H1 (cell line): ENCODE results near the gene LY6G6C. TPM values are rescaled to one million over a fixed set of nuclear protein-coding genes. Genes with fewer than 3 reads are reported as not detected.
A peak's percentile ranks its signal among the peaks of the same experiment; 100 is the strongest.

ENCODE experiments used
- CTCF ChIA-PET: fragments of 300-600 bp; sonication (Branson Sonifier 250); formaldehyde crosslinking; loops from one replicate; lab custom pipeline; 2021; ENCODE audit not compliant: partially characterized antibody; lab: Charles Lee
- POLR2A ChIA-PET: fragments of 300-600 bp; sonication (Branson Sonifier 250); formaldehyde crosslinking; loops from one replicate; lab custom pipeline; 2021; ENCODE audit warnings: inconsistent platforms; ENCODE audit not compliant: partially characterized antibody; lab: Charles Lee
- DNase-seq, 2 experiments: peaks; one replicate each; pipeline versions ENCODE4 v3.0.0 to v3.0.0-alpha.2; 2010 to 2022; ENCODE audit warnings: low spot score in 2 of 2, low read depth in 1 of 2, mixed read lengths in 1 of 2
- FAIRE-seq: peaks from 2 replicates; lab custom pipeline; 2011; peaks lifted over from hg19 to GRCh38; lab: Jason Lieb, UNC
- H2AFZ ChIP-seq: 2 replicates; pipeline ENCODE4 v1.8.1; 2012; ENCODE audit warnings: low read length, inconsistent platforms
- H2AK5ac ChIP-seq: 2 replicates; pipeline ENCODE4 v1.6.1; 2013; ENCODE audit warnings: low read depth, low read length
- H2BK120ac ChIP-seq: replicated peaks from 2 replicates; pipeline ENCODE3; 2013; ENCODE audit warnings: low read depth, low read length, inconsistent platforms
- H2BK12ac ChIP-seq: 2 replicates; pipeline ENCODE4 v1.6.1; 2013; ENCODE audit warnings: low read depth, low read length
- H2BK15ac ChIP-seq: 2 replicates; pipeline ENCODE4 v1.6.1; 2013; ENCODE audit warnings: low read length
- H2BK20ac ChIP-seq: 2 replicates; pipeline ENCODE4 v1.6.1; 2013; ENCODE audit warnings: low read length
- H2BK5ac ChIP-seq: 2 replicates; pipeline ENCODE4 v1.6.1; 2013; ENCODE audit warnings: low read depth, low read length
- H3K14ac ChIP-seq: 2 replicates; pipeline ENCODE4 v1.6.1; 2013; ENCODE audit warnings: inconsistent platforms; ENCODE audit not compliant: insufficient read length
- H3K18ac ChIP-seq: 2 replicates; pipeline ENCODE4 v1.6.1; 2013; ENCODE audit warnings: low read length; ENCODE audit errors: extremely low read depth
- H3K23ac ChIP-seq: 2 replicates; pipeline ENCODE4 v1.6.1; 2013; ENCODE audit warnings: inconsistent platforms; ENCODE audit not compliant: insufficient read length
- H3K23me2 ChIP-seq: 2 replicates; pipeline ENCODE4 v1.6.1; 2013; ENCODE audit warnings: low read depth, low read length
- H3K27ac ChIP-seq: 2 replicates; pipeline ENCODE4 v1.6.1; 2011; ENCODE audit warnings: low read depth, low read length, inconsistent platforms
- H3K27me3 ChIP-seq, 4 experiments: replicated peaks in 1 of 4; 1 replicate in 1 of 4; 2 replicates in 3 of 4; pipeline versions ENCODE4 v1.6.1 to v1.8.1; 2011 to 2013; ENCODE audit warnings: low read length in 3 of 4, mild to moderate bottlenecking in 3 of 4, inconsistent platforms in 2 of 4, mixed read lengths in 2 of 4, moderate library complexity in 1 of 4; ENCODE audit not compliant: control insufficient read depth in 3 of 4, insufficient read depth in 3 of 4; ENCODE audit errors: extremely low read depth in 1 of 4
- H3K36me3 ChIP-seq, 4 experiments: 2 replicates each; pipeline versions ENCODE4 v1.6.1 to v1.8.1; 2011 to 2013; ENCODE audit warnings: mild to moderate bottlenecking in 4 of 4, low read length in 3 of 4, moderate library complexity in 2 of 4, control low read depth in 1 of 4, inconsistent platforms in 1 of 4; ENCODE audit not compliant: insufficient read depth in 4 of 4, control insufficient read depth in 2 of 4
- H3K4ac ChIP-seq: replicated peaks from 2 replicates; pipeline ENCODE3; 2013; ENCODE audit warnings: low read length, low read depth, mixed read lengths, inconsistent platforms; ENCODE audit not compliant: insufficient read length
- H3K4me1 ChIP-seq, 4 experiments: replicated peaks in 1 of 4; 1 replicate in 1 of 4; 2 replicates in 3 of 4; pipeline versions ENCODE4 v1.6.1 to v1.8.1; 2011 to 2013; ENCODE audit warnings: low read length in 3 of 4, inconsistent platforms in 2 of 4, mixed read lengths in 1 of 4; ENCODE audit not compliant: insufficient read depth in 4 of 4, control insufficient read depth in 3 of 4
- H3K4me2 ChIP-seq, 2 experiments: 2 replicates each; pipeline versions ENCODE4 v1.6.1 to v1.8.1; 2011 to 2013; ENCODE audit warnings: low read depth in 2 of 2, low read length in 2 of 2, control low read depth in 1 of 2, inconsistent platforms in 1 of 2, mild to moderate bottlenecking in 1 of 2; ENCODE audit not compliant: insufficient read depth in 1 of 2
- H3K4me3 ChIP-seq, 4 experiments: fragments of 200-600, 300-600 bp in 1 of 4; sonication (generic), shearing (Covaris generic), sonication (Bioruptor Twin) in 1 of 4; 2 replicates each; pipeline versions ENCODE4 v1.5.1 to v1.8.1; 2011 to 2016; ENCODE audit warnings: low read length in 4 of 4, low read depth in 3 of 4, control low read depth in 2 of 4, inconsistent platforms in 2 of 4, mild to moderate bottlenecking in 2 of 4, mixed read lengths in 1 of 4, moderate library complexity in 1 of 4; ENCODE audit not compliant: insufficient read depth in 2 of 4; ENCODE audit errors: extremely low read depth in 1 of 4
- H3K56ac ChIP-seq: replicated peaks from 2 replicates; pipeline ENCODE3; 2013; ENCODE audit warnings: low read depth, mild to moderate bottlenecking, mixed read lengths, low read length, inconsistent platforms; ENCODE audit not compliant: insufficient read length
- H3K79me1 ChIP-seq: 2 replicates; pipeline ENCODE4 v1.6.1; 2013; ENCODE audit warnings: low read depth, low read length, control low read depth
- H3K79me2 ChIP-seq, 2 experiments: 2 replicates each; pipeline versions ENCODE4 v1.6.1 to v1.8.1; 2012 to 2013; ENCODE audit warnings: low read length in 2 of 2, mild to moderate bottlenecking in 2 of 2, inconsistent platforms in 1 of 2; ENCODE audit not compliant: insufficient read depth in 2 of 2, control insufficient read depth in 1 of 2
- H3K9ac ChIP-seq, 4 experiments: replicated peaks in 1 of 4; 1 replicate in 1 of 4; 2 replicates in 3 of 4; pipeline versions ENCODE4 v1.6.1 to v1.8.1; 2011 to 2013; ENCODE audit warnings: low read depth in 3 of 4, low read length in 3 of 4, control low read depth in 2 of 4, mild to moderate bottlenecking in 2 of 4, moderate library complexity in 2 of 4, inconsistent platforms in 1 of 4; ENCODE audit errors: extremely low read depth in 1 of 4
- H3K9me3 ChIP-seq, 2 experiments: 2 replicates each; pipeline versions ENCODE4 v1.6.1 to v1.8.1; 2012 to 2013; ENCODE audit warnings: mild to moderate bottlenecking in 2 of 2, moderate library complexity in 2 of 2, control low read depth in 1 of 2, inconsistent platforms in 1 of 2, low read depth in 1 of 2, low read length in 1 of 2, mixed read lengths in 1 of 2; ENCODE audit not compliant: insufficient read depth in 2 of 2
- H4K20me1 ChIP-seq, 2 experiments: replicated peaks in 1 of 2; 2 replicates each; pipeline versions ENCODE3 to v1.8.1; 2011 to 2013; ENCODE audit warnings: inconsistent platforms in 2 of 2, low read length in 2 of 2, mild to moderate bottlenecking in 1 of 2; ENCODE audit not compliant: insufficient read depth in 2 of 2, control insufficient read depth in 1 of 2
- H4K5ac ChIP-seq: 2 replicates; pipeline ENCODE4 v1.6.1; 2013; ENCODE audit warnings: low read length, low read depth, mixed read lengths, inconsistent platforms; ENCODE audit not compliant: insufficient read length
- H4K8ac ChIP-seq: 2 replicates; pipeline ENCODE4 v1.8.0; 2013; ENCODE audit warnings: mild to moderate bottlenecking, moderate library complexity, low read length, inconsistent platforms; ENCODE audit not compliant: insufficient read depth; ENCODE audit errors: extremely low read depth
- H4K91ac ChIP-seq: replicated peaks from 2 replicates; pipeline ENCODE3; 2013; ENCODE audit warnings: low read length, mixed read lengths, inconsistent platforms; ENCODE audit not compliant: insufficient read length
- BACH1 ChIP-seq: IDR thresholded peaks from 2 replicates; pipeline ENCODE4 v1.6.1; 2012; ENCODE audit warnings: low read length, improper control_type of control experiment
- E2F6 ChIP-seq: IDR thresholded peaks from 2 replicates; pipeline ENCODE4 v1.6.1; 2012; ENCODE audit warnings: inconsistent platforms
- JUND ChIP-seq: IDR thresholded peaks from 2 replicates; pipeline ENCODE4 v1.6.1; 2011; ENCODE audit warnings: mild to moderate bottlenecking, improper control_type of control experiment, low read length
- NANOG ChIP-seq: IDR thresholded peaks from 2 replicates; pipeline ENCODE4 v1.6.1; 2011; ENCODE audit warnings: low read length, low read depth, mild to moderate bottlenecking, inconsistent platforms; ENCODE audit not compliant: insufficient read depth, poor library complexity, severe bottlenecking
- RAD21 ChIP-seq, 2 experiments: IDR thresholded peaks in 1 of 2; conservative IDR thresholded peaks in 1 of 2; 2 replicates each; pipeline ENCODE4 v1.6.1; 2011; ENCODE audit warnings: low read depth in 2 of 2, low read length in 2 of 2, improper control_type of control experiment in 1 of 2, inconsistent platforms in 1 of 2, mild to moderate bottlenecking in 1 of 2, moderate library complexity in 1 of 2
- RNF2 ChIP-seq: fragments of 200-900, 300-1000 bp; sonication (generic); IDR thresholded peaks from 2 replicates; pipeline ENCODE4 v1.7.1; 2016; ENCODE audit warnings: borderline replicate concordance, low read depth, mild to moderate bottlenecking, antibody characterized with exemption, low read length; ENCODE audit not compliant: poor library complexity, severe bottlenecking; ENCODE audit errors: missing control alignments
- TBP ChIP-seq: IDR thresholded peaks from 2 replicates; pipeline ENCODE4 v1.6.1; 2011; ENCODE audit warnings: low read depth, low read length, improper control_type of control experiment
- WGBS, 2 experiments: shearing (Covaris generic) in 1 of 2; methylation state at CpG; one replicate each; pipeline versions ENCODE4 v1.1.6 to v1.1.7; 2013 to 2015; ENCODE audit warnings: low lambda C conversion rate in 2 of 2, mixed read lengths in 2 of 2, inconsistent platforms in 1 of 2, low coverage in 1 of 2, missing lambda C conversion rate in 1 of 2; ENCODE audit not compliant: insufficient replicate concordance in 2 of 2, insufficient coverage in 1 of 2, insufficient read length in 1 of 2; ENCODE audit errors: extremely low coverage in 1 of 2, missing lambda C conversion rate in 1 of 2; 5-methylcytosine and 5-hydroxymethylcytosine counted together
- polyA plus RNA-seq, 7 experiments: library from polyadenylated mRNA; depleted of rRNA in 3 of 7; stranded (reverse) in 5 of 7; unstranded in 2 of 7; fragments of >200 nt in 5 of 7; fragments of 200-250 nt in 2 of 7; gene quantifications; 1 replicate in 5 of 7; 2 replicates in 1 of 7; 4 replicates in 1 of 7; pipeline versions ENCODE4 v1.2.1 to v1.2.3, GENCODE V29; 2011 to 2013; ENCODE audit warnings: missing spikeins in 2 of 7, mixed read lengths in 2 of 7
- total RNA-seq: library from RNA; stranded (reverse); fragmentation: NEBNext Ultra II Directional; extraction: Animal tissue kit (Norgen Biotek cat#: 25700); gene quantifications from 2 replicates; pipeline ENCODE4 v1.2.1, GENCODE V29; 2021

Gene LY6G6C
- total and polyA plus RNA-seq, 2 of the 8 experiments (the other 6 are each of a cell fraction or from before 2014, with no cell fraction given), result 0.23 TPM; not detected in 1

DNA sequence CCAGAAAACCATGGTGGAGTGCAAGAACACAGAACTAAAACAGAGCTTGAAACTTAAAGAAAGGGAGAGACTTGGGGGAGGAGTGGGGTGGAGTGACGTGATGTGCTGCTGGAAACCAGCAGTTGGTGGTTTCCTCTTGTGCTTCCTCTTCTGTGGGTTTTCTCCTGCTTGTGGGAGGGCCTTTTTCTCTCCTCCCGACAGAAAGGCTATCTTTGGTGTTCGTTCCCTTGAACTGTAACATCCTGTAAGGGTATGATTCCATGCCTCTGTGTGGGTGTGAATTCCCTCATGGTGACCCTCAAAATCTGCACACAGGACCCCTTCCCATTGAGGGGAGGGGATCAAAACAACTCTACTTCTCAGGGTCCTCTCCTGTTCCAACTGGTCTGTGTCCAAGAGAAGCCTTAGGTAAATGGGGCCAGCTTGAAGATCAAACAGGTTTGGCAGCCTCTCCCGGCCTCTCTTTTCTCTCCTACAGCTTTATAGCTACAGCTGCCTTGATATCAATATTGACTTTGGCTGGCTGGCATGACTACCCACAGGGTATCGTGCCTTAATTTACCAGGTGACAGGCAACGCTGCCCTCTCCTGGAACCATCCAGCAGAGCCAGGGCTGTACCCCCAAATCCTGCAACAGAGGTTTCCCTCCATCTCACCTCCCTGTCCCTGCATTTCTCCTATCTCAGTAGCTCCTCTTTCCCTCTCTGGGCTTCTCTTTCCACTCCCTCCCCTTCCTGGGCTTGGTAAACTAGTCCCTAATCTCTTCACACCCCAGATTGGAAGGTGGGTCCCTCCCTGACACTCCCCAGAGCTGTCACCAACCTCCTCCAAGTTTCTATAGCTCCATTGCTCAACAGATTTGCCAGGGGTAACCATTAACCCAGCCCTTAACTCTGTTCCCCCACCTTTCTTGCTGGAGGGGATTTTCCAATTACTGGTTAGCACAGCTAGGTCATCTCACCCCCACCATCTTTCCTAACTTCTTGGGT is 16.7 kb upstream of the LY6G6C start:
- H2BK5ac ChIP-seq, result peak overlapping the region; percentile 86; the same call in 1 of the 2 replicates
- no peak for FAIRE-seq
- H3K9ac ChIP-seq, result peak overlapping the region in 2 of 4 experiments; percentile 35 to 46; a peak in 1 of 7 replicates
- peak; percentile 63 to 65 for TF ChIP-seq RAD21 (IDR thresholded peaks at IDR 0.05 in 1 of 2, conservative IDR thresholded peaks at IDR 0.05 in 1 of 2; ENCODE audit: low read depth in 2 of 2, low read length in 2 of 2)
- no peak for TF ChIP-seq NANOG
- TF ChIP-seq RNF2, result no peak
- TF ChIP-seq TBP, result no peak
- TF ChIP-seq BACH1, result no peak
- 0 out of 2 replicates have a peak, but pooled peaks have one; percentile 8 for TF ChIP-seq E2F6
- no peak for TF ChIP-seq JUND

More for the DNA sequence above, 16.7 kb upstream of the LY6G6C start:
- no peak for DNase-seq
- Histone ChIP-seq H3K56ac (peak overlapping the region; percentile 5), H2BK15ac (peak overlapping the region; percentile 93), H3K27ac (0 out of 2 replicates have a peak overlapping the region, but pooled peaks have one; percentile 31), H2BK20ac (peak overlapping the region; percentile 90; the same call in 1 of the 2 replicates), H4K91ac (peak overlapping the region; percentile 67), H3K23ac (no peak overlapping the region), H3K4me3 (peak overlapping the region in 1 of 4 experiments; percentile 82; a peak in 1 of 8 replicates), H2AFZ (peak overlapping the region; percentile 86; the same call in 1 of the 2 replicates), H3K9me3 (no peaks in the 10 kb centered on the region; a peak in 1 of 4 replicates), H2BK12ac (peak overlapping the region; percentile 98; the same call in 1 of the 2 replicates), H3K79me2 (peaks cover 0 to 26% of the 10 kb centered on the region in 2 experiments; a peak in 2 of 4 replicates), H3K4me1 (peaks cover 23 to 29% (median 25%) of the 10 kb centered on the region in 4 experiments), H3K4me2 (peak overlapping the region; percentile 52 to 99; a peak in 3 of 4 replicates), H3K27me3 (no peaks in the 10 kb centered on the region), H3K23me2 (peaks cover 20% of the 10 kb centered on the region), H2AK5ac (0 out of 2 replicates have a peak overlapping the region, but pooled peaks have one; percentile 3), H3K36me3 (peaks cover 5 to 21% (median 8%) of the 10 kb centered on the region in 4 experiments; a peak in 7 of 8 replicates), H3K79me1 (peaks cover 8% of the 10 kb centered on the region; the same call in 1 of the 2 replicates), H3K4ac (peak overlapping the region; percentile 28), H4K5ac (no peak overlapping the region), H3K18ac (peak overlapping the region; percentile 55), H2BK120ac (peak overlapping the region; percentile 19), H3K14ac (no peak overlapping the region), H4K8ac (no peak overlapping the region), H4K20me1 (peaks cover 4% of the 10 kb centered on the region in 2 experiments)
- 56% methylated on average over 6 of the region's 6 CpGs; no CpG with 5 or more reads in 1 of the 2 experiments for WGBS, 2 experiments
- CTCF ChIA-PET, result interaction anchor here (0.6 to 5.9 kb wide), 29 partner anchors 10 to 192 kb away, joined by 3 to 52 read pairs (median 4); partner anchors contain the start of genes APOM, ATP6V1G2, DDAH2 and HSPA1B
- POLR2A ChIA-PET, result interaction anchor here (0.6 to 8.7 kb wide), 24 partner anchors 8 to 390 kb away, joined by 3 to 73 read pairs (median 6); partner anchors contain the start of genes ABHD16A, ATF6B, BAG6 and DDAH2
